ENCODE measurements around the gene BORA. TPM values are rescaled to one million over a fixed set of nuclear protein-coding genes. Genes with fewer than 3 reads are reported as not detected.
"Not testable (repeated sequence)": the region's sequence is repeated elsewhere in the genome, so short reads cannot be mapped to it uniquely, and the experiment has no call there.

Gene BORA
- total and polyA plus RNA-seq, 12 donors, result 0.42 to 1.6 (median 0.90) TPM

DNA sequence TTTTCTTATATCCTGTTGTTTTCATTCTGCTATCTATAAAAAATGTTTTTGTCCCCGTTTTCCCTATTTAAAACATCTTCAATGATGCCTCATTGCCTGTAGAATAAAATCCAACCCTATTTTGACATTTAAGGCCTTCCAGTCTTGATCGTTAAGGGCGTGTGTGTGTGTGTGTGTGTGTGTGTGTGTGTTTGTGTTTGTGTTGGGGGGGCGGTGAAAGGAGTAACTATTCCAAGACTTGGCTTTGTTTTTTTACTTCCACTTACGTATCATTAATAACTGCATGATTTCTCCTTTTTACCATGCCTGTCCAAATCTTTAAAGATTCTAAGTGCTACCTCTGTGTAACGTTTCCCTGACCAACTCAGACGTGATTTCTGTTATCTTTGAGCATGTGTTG, 55.0 kb downstream of the BORA start:
- Histone ChIP-seq H3K4me1 (peaks cover 0 to 56% (median 40%) of the 10 kb centered on the region in 9 donors), H3K36me3 (peaks cover 0 to 56% (median 5%) of the 10 kb centered on the region in 9 donors)
- TF ChIP-seq, protein P1, sequence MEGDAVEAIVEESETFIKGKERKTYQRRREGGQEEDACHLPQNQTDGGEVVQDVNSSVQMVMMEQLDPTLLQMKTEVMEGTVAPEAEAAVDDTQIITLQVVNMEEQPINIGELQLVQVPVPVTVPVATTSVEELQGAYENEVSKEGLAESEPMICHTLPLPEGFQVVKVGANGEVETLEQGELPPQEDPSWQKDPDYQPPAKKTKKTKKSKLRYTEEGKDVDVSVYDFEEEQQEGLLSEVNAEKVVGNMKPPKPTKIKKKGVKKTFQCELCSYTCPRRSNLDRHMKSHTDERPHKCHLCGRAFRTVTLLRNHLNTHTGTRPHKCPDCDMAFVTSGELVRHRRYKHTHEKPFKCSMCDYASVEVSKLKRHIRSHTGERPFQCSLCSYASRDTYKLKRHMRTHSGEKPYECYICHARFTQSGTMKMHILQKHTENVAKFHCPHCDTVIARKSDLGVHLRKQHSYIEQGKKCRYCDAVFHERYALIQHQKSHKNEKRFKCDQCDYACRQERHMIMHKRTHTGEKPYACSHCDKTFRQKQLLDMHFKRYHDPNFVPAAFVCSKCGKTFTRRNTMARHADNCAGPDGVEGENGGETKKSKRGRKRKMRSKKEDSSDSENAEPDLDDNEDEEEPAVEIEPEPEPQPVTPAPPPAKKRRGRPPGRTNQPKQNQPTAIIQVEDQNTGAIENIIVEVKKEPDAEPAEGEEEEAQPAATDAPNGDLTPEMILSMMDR (IDR thresholded peaks at IDR 0.05), result no peak

DNA sequence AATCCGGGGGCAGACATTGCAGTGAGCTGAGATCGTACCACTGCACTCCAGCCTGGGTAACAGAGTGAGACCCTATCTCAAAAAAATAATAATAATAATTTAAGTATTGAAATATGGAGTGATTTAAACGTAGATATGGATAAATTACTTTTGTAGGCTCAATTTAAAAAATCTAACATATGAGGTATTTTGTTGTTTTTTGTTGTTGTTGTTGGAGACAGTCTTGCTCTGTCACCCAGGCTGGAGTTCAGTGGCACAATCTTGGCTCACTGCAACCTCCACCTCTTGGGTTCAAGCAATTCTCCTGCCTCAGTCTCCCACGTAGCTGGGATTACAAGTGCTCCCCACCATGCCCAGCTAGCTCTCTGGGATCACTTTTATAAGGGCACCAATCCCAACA, 57.0 kb downstream of the BORA start:
- DNase-seq, H3K27me3 ChIP-seq, H3K27ac ChIP-seq, ATAC-seq, H3K4me3 ChIP-seq, H3K9me3 ChIP-seq: not testable (repeated sequence)
- intact Hi-C loops (cut with DNase I), result loop anchor here in 4 of 10 donors (5.0 to 10.0 kb wide), 2 partner anchors 57 to 60 kb away; partner anchors contain the start of genes BORA (in 4 of the 4) and MZT1 (in 4 of the 4)
- WGBS, 2 donors, result 95 to 97% methylated on average over 4 of the region's 4 CpGs
- Histone ChIP-seq H3K4me1 (peaks cover 0 to 47% (median 25%) of the 10 kb centered on the region in 9 donors), H3K36me3 (peaks cover 0 to 44% (median 0%) of the 10 kb centered on the region in 9 donors)

More for the DNA sequence above, 55.0 kb downstream of the BORA start:
- Histone ChIP-seq H3K27ac (peak overlapping the region in 8 of 10 donors; percentile 79 to 95 (median 92)), H3K27me3 (no peaks in the 10 kb centered on the region), H3K9me3 (no peaks in the 10 kb centered on the region), H3K4me3 (peak overlapping the region; percentile 59 to 99 (median 94))
- DNase-seq, result no peak
- intact Hi-C loops (cut with DNase I), result loop anchor here in 4 of 10 donors (5.0 to 10.0 kb wide), 2 partner anchors 55 to 58 kb away; partner anchors contain the start of genes BORA (in 4 of the 4) and MZT1 (in 4 of the 4)
- ATAC-seq, result no peak
- WGBS, 2 donors, result 3 to 8% methylated on average over 7 of the region's 7 CpGs

DNA sequence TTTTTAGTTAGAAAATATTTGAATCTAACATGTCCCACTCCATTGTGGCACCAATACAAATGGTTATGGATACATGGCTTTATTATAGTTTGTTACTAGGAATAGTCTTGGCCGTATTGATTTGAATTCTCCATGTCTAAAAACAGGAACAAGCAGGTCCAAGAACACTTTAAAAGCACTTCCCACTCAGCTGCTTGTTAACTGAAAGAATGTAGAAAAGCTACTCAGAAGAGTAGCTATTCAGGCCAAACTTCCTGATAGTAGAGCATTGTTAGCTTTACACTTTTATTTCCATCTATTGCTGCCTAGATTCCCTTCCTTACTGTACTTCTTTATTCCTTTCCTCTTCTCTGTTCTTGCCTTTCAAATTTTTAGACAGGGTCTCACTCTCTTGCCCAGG, 61.1 kb downstream of the BORA start:
- H3K27me3 ChIP-seq, result no peaks in the 10 kb centered on the region
- no peaks in the 10 kb centered on the region for H3K9me3 ChIP-seq
- WGBS, 2 donors, result 47 to 51% methylated on average over 1 of the region's 1 CpG
- peaks cover 0 to 70% (median 14%) of the 10 kb centered on the region in 9 donors for H3K36me3 ChIP-seq
- intact Hi-C loops (cut with DNase I), result loop anchor here in 1 of 10 donors (10.0 kb wide), 1 partner anchor 64 kb away; the partner anchor contains the start of genes BORA and MZT1
- TF ChIP-seq, protein P1 (IDR thresholded peaks at IDR 0.05), result no peak
- peaks cover 0 to 24% (median 5%) of the 10 kb centered on the region in 9 donors for H3K4me1 ChIP-seq
- ATAC-seq (no peak), DNase-seq (no peak)
- H3K4me3 ChIP-seq, result no peak overlapping the region
- peak overlapping the region in 1 of 10 donors; percentile 5 for H3K27ac ChIP-seq

DNA sequence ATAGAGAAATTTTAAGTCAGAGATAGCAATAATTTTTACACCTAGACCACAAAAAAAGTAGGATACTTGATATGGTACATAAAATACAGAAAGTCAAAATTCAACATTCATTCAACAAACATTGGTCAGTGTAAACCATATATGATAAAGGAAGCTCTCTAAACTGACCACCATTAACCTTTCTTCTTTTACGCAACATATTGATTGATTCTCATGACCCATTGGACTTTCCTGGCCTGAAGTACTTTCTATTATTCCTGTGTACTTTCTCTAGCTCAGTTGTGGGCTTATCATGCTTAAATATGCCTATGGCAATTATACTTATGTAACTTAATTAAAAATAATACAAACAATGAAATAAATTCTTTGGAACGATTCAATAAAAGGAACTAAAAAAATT, 64.9 kb downstream of the BORA start:
- intact Hi-C loops (cut with DNase I), result no loop called here
- DNase-seq (no peak), ATAC-seq (no peak)
- WGBS, 2 donors, result 95 to 98% methylated on average over 2 of the region's 2 CpGs
- Histone ChIP-seq H3K36me3 (peaks cover 0 to 71% (median 26%) of the 10 kb centered on the region in 9 donors), H3K9me3 (no peaks in the 10 kb centered on the region), H3K27ac (no peak overlapping the region), H3K27me3 (no peaks in the 10 kb centered on the region), H3K4me3 (no peak overlapping the region), H3K4me1 (peaks cover 0 to 15% (median 0%) of the 10 kb centered on the region in 9 donors)
- TF ChIP-seq, protein P1 (IDR thresholded peaks at IDR 0.05), result no peak

DNA sequence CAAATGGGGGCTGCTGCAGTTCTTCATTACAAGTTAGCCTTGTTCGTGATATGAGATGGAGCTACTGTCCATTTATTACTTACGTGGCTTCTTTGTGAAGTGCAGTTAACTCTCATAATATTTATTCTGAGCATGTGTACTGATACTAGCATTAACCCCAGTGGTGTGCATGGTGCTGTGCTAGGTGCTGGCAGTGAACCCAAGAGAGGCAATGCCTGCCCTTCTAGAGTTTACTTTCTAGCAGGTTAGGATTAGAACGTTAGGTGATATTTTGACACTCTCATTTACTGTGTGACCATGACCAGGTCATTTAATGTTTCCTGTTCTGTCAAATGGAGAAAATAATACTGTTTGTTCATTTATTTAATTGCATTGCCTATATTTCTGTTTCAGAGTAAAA, 71.1 kb downstream of the BORA start:
- 64% methylated on average over 3 of the region's 3 CpGs for WGBS, 2 donors
- Histone ChIP-seq H3K27me3 (no peaks in the 10 kb centered on the region), H3K4me3 (no peak overlapping the region), H3K9me3 (no peaks in the 10 kb centered on the region), H3K36me3 (peaks cover 0 to 88% (median 31%) of the 10 kb centered on the region in 9 donors), H3K4me1 (no peaks in the 10 kb centered on the region), H3K27ac (no peak overlapping the region)
- intact Hi-C loops (cut with DNase I), result no loop called here
- DNase-seq (no peak), ATAC-seq (no peak)
- TF ChIP-seq, protein P1 (IDR thresholded peaks at IDR 0.05), result no peak
